Heart left ventricle (tissue), 16 donors: ENCODE measurements around the gene CDC20. TPM values are rescaled to one million over a fixed set of nuclear protein-coding genes. Genes with fewer than 3 reads are reported as not detected.

ENCODE experiments used
- ATAC-seq, 4 donors: fragments of 200-7000 bp; cut with Tn5 transposase; one replicate each; pipeline ENCODE4 v1.9.1; 2020 to 2022; ENCODE audit warnings: moderate library complexity in 4 of 4, mild to moderate bottlenecking in 3 of 4, moderate number of reproducible peaks in 1 of 4
- DNase-seq, 5 donors: peaks; one replicate each; pipeline ENCODE4 v3.0.0-alpha.2; 2020
- H3K27ac ChIP-seq, 12 donors: fragments of 200-600 bp; sonication (generic) in 4 of 12; one replicate each; pipeline versions ENCODE4 v1.5.0 to v1.8.0; 2016 to 2022; ENCODE audit warnings: mild to moderate bottlenecking in 2 of 12
- H3K27me3 ChIP-seq, 9 donors: fragments of 200-600 bp; sonication (generic) in 2 of 9; one replicate each; pipeline versions ENCODE4 v1.5.1 to v1.8.0; 2016 to 2022; ENCODE audit warnings: mild to moderate bottlenecking in 3 of 9
- H3K36me3 ChIP-seq, 9 donors: fragments of 200-600 bp; sonication (generic) in 2 of 9; one replicate each; pipeline versions ENCODE4 v1.5.0 to v1.8.0; 2018 to 2022; ENCODE audit warnings: mild to moderate bottlenecking in 2 of 9
- H3K4me1 ChIP-seq, 12 donors: fragments of 200-600 bp; sonication (generic) in 4 of 12; one replicate each; pipeline versions ENCODE4 v1.5.0 to v1.8.0; 2016 to 2022; ENCODE audit warnings: mild to moderate bottlenecking in 3 of 12
- H3K4me3 ChIP-seq, 12 donors: fragments of 200-600 bp; sonication (generic) in 4 of 12; one replicate each; pipeline versions ENCODE4 v1.5.0 to v1.8.0; 2017 to 2022; ENCODE audit warnings: mild to moderate bottlenecking in 9 of 12, moderate library complexity in 4 of 12
- H3K9me3 ChIP-seq, 12 donors: fragments of 200-600 bp; sonication (generic) in 4 of 12; one replicate each; pipeline versions ENCODE4 v1.5.0 to v1.8.0; 2016 to 2022; ENCODE audit warnings: mild to moderate bottlenecking in 1 of 12
- POLR2A ChIP-seq, 2 donors: fragments of 450-650 bp; IDR thresholded peaks; one replicate each; pipeline ENCODE4 v1.6.1; 2017; ENCODE audit warnings: antibody characterized with exemption in 2 of 2, mild to moderate bottlenecking in 2 of 2, moderate library complexity in 2 of 2
- WGBS, 4 donors: extraction: QIAGEN DNeasy Blood & Tissue Kit in 2 of 4; methylation state at CpG; one replicate each; pipeline versions ENCODE4 v1.1.5 to v1.1.7; 2013 to 2018; 5-methylcytosine and 5-hydroxymethylcytosine counted together
- intact Hi-C, 10 donors: fragments of 100-400 bp; cut with DNase I; formaldehyde crosslinking; loops; one replicate each; pipeline versions ENCODE4 v1.11.1 to v1.14.2; 2022
- polyA plus RNA-seq, 2 donors: library from polyadenylated mRNA; stranded (reverse); fragments of 200-250 nt; gene quantifications; one replicate each; pipeline ENCODE4 v1.2.3, GENCODE V29; 2013
- total RNA-seq, 9 donors: library from RNA; depleted of rRNA in 2 of 9; stranded (reverse); fragments of >200 nt in 2 of 9; fragmentation: NEBNext Ultra II Directional in 3 of 9; extraction: Animal tissue kit (Norgen Biotek cat#: 25700) in 3 of 9; gene quantifications; one replicate each; pipeline versions ENCODE4 v1.1.0 to v1.2.4, GENCODE V29; 2016 to 2023
- TF ChIP-seq, protein P1 (sequence below), 12 donors: fragments of 200-600 bp; sonication (generic) in 4 of 12; IDR thresholded peaks; one replicate each; pipeline versions ENCODE4 v1.5.0 to v1.8.0; 2018 to 2022; ENCODE audit warnings: antibody characterized with exemption in 12 of 12, mild to moderate bottlenecking in 5 of 12
- donor health status: ischemic (EF 13 %, LVEDD 7.1; RV severe dilation, severe dysfunction).
- donor health status: healthy with polysubstance abuse.
- donor health status: DM: no; HTN: yes; CAD: no.
- donor health status: DM: no; HTN: no; CAD: no.
- donor health status: ischemic (EF 25% LVEDD 6.9; RV normal size, moderate dysfunction).
- donor health status: ischemic (EF 25% LVEDD 5.7; RV mildly dilated, moderate dysfunction).
- donor health status: healthy.
- donor health status: DM: yes; HTN: yes; CAD: no.
- donor health status: ischemic (EF 35%, LVEDD 5.7; RV mildly dilated, moderate dysfunction).
- donor health status: nonischemic (EF 11% LVEDD 7.7; RV severe dilation, severe dysfunction).
- donor health status: DM: yes; HTN: yes; CAD: no.
- donor health status: PGD.
- donor health status: ischemic (EF 29% LVEDD 5.4; RV normal size, mild dysfunction).
- donor health status: nonischemic (EF 23%, LVEDD 6.1; RV moderate dilation, normal function).

CDC20 gene
- total and polyA plus RNA-seq, 11 donors, result 0.38 to 16.9 (median 1.5) TPM

GRCh38 chr1:43358121-43358745, 548 bp upstream of the CDC20 start:
- H3K36me3 ChIP-seq, result peaks cover 0 to 29% (median 24%) of the 10 kb centered on the region in 9 donors
- ATAC-seq, result peak in 3 of 4 donors; percentile 43 to 58 (median 51)
- WGBS, 4 donors, result 0 to 1% (median 1%) methylated on average over 17 to 33 of the region's 33 CpGs

GRCh38 chr1:43359696-43360095, 915 bp downstream of the CDC20 start:
- TF ChIP-seq, protein P1, sequence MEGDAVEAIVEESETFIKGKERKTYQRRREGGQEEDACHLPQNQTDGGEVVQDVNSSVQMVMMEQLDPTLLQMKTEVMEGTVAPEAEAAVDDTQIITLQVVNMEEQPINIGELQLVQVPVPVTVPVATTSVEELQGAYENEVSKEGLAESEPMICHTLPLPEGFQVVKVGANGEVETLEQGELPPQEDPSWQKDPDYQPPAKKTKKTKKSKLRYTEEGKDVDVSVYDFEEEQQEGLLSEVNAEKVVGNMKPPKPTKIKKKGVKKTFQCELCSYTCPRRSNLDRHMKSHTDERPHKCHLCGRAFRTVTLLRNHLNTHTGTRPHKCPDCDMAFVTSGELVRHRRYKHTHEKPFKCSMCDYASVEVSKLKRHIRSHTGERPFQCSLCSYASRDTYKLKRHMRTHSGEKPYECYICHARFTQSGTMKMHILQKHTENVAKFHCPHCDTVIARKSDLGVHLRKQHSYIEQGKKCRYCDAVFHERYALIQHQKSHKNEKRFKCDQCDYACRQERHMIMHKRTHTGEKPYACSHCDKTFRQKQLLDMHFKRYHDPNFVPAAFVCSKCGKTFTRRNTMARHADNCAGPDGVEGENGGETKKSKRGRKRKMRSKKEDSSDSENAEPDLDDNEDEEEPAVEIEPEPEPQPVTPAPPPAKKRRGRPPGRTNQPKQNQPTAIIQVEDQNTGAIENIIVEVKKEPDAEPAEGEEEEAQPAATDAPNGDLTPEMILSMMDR (IDR thresholded peaks at IDR 0.05), result no peak
- TF ChIP-seq POLR2A (IDR thresholded peaks at IDR 0.05), result no peak
- Histone ChIP-seq H3K27ac (no peak overlapping the region), H3K4me3 (peak overlapping the region in 1 of 12 donors; percentile 71), H3K9me3 (no peaks in the 10 kb centered on the region), H3K36me3 (peaks cover 3 to 43% (median 39%) of the 10 kb centered on the region in 9 donors), H3K4me1 (peaks cover 0 to 21% (median 11%) of the 10 kb centered on the region in 12 donors), H3K27me3 (no peaks in the 10 kb centered on the region)
- intact Hi-C loops, result loop anchor here in 4 of 10 donors (2.0 to 5.0 kb wide), 2 partner anchors 121 to 122 kb away; no protein-coding TSS in a partner anchor
- ATAC-seq (no peak), DNase-seq (no peak)
- 30 to 40% (median 32%) methylated on average over 11 of the region's 11 CpGs for WGBS, 4 donors

More at GRCh38 chr1:43358121-43358745, 548 bp upstream of the CDC20 start:
- Histone ChIP-seq H3K27me3 (no peaks in the 10 kb centered on the region), H3K4me3 (peak overlapping the region; percentile 38 to 92 (median 70)), H3K9me3 (no peaks in the 10 kb centered on the region), H3K27ac (peak overlapping the region; percentile 85 to 98 (median 94)), H3K4me1 (peaks cover 0 to 21% (median 11%) of the 10 kb centered on the region in 12 donors)
- intact Hi-C loops, result loop anchor here in 5 of 10 donors (1.0 to 5.0 kb wide), 4 partner anchors 9 to 121 kb away; partner anchors contain the start of gene ELOVL1 (in 1 of the 5)
- TF ChIP-seq POLR2A (IDR thresholded peaks at IDR 0.05), result peak in 1 of 2 donors; percentile 59
- TF ChIP-seq, protein P1 (IDR thresholded peaks at IDR 0.05), result peak in 8 of 12 donors; percentile 17 to 50 (median 36)
- DNase-seq, result no peak

DNA sequence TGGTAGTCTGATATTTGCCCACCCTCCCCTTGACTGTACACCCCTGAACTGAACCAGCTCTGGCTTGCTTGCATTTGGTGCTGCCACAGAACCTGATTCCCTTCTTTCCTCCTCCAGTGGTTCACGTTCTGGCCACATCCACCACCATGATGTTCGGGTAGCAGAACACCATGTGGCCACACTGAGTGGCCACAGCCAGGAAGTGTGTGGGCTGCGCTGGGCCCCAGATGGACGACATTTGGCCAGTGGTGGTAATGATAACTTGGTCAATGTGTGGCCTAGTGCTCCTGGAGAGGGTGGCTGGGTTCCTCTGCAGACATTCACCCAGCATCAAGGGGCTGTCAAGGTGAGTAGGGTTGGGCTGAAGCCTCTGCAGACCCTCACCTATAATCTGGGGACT, 1.8 kb downstream of the CDC20 start:
- intact Hi-C loops, result no loop called here
- Histone ChIP-seq H3K4me3 (peak overlapping the region in 1 of 12 donors; percentile 71), H3K36me3 (peaks cover 3 to 52% (median 47%) of the 10 kb centered on the region in 9 donors), H3K27me3 (no peaks in the 10 kb centered on the region), H3K4me1 (peaks cover 0 to 22% (median 13%) of the 10 kb centered on the region in 12 donors), H3K27ac (no peak overlapping the region), H3K9me3 (no peaks in the 10 kb centered on the region)
- WGBS, 4 donors, result 61 to 70% (median 66%) methylated on average over 2 to 4 of the region's 4 CpGs
- ATAC-seq (no peak), DNase-seq (no peak)
- no peak for TF ChIP-seq POLR2A (IDR thresholded peaks at IDR 0.05)
- TF ChIP-seq, protein P1 (IDR thresholded peaks at IDR 0.05), result no peak

DNA sequence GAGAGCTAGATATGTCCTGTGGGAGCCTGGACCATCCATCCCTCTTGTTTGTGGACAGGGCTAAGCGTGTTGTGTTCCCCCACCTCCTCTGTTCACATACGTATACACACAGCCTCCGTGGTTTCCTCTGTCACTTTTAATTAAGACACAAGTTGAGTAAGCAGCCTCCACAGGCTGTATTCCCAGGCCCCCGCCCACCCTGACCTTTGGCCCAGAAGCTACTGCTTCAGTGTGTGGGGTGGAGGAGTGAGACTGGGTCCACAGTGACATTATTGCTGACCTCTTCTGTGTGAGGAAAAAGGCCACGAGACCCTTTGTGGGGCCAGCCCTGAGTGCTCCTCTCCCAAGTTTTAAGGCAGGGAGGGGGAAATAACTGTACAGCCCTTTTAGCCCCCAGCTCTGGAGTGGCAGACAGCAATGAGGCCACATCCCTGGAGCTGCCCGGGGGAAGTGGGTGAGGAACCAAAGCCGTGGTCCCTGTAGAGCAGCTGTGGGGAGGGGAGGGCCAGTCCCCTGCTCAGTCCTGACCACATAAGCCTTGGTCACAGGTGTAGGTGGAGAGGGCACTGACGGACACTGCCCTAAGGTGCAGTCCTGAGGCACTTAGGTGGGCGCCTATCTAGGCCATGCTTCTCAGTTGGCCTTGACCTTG, 4.6 kb downstream of the CDC20 start:
- ATAC-seq, result no peak
- no peak overlapping the region for H3K4me3 ChIP-seq
- H3K9me3 ChIP-seq, result no peaks in the 10 kb centered on the region
- TF ChIP-seq, protein P1 (IDR thresholded peaks at IDR 0.05), result no peak
- TF ChIP-seq POLR2A (IDR thresholded peaks at IDR 0.05), result no peak
- H3K36me3 ChIP-seq, result peaks cover 3 to 53% (median 47%) of the 10 kb centered on the region in 9 donors
- peaks cover 0 to 31% (median 22%) of the 10 kb centered on the region in 12 donors for H3K4me1 ChIP-seq
- no peak overlapping the region for H3K27ac ChIP-seq
- no peaks in the 10 kb centered on the region for H3K27me3 ChIP-seq
- 74 to 78% (median 77%) methylated on average over 8 to 9 of the region's 9 CpGs for WGBS, 4 donors
- DNase-seq, result no peak
- intact Hi-C loops, result no loop called here
